Measurements from ENCODE around the gene AGMO.

DNA sequence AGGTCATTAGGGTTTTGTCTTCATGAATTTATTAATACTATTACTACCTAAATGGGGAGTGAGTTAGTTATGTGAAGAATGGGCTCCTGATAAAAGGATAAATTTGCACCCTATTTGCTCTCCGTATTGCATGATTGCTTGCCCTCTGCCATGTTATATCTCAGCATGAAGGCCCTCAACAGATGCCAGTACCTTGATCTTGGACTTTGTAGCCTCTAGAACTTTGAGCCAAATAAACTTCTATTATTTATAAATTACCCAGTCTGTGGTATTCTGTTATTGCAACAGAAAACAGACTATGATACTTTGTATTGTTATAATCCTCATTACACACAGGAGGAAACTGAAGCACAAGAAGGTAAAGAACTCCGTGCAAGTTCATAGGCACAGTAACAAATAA is 150.8 kb downstream of the AGMO start:
- no peak for TF ChIP-seq CTCF (IDR thresholded peaks at IDR 0.05)
- no peak for TF ChIP-seq EZH2 (IDR thresholded peaks at IDR 0.05; ENCODE audit: borderline replicate concordance, insufficient read depth, low read depth, low read length, poor library complexity, severe bottlenecking)

Measured in B cell (primary cell).